Osteoblast (primary cell): ENCODE results near the gene ST8SIA1. TPM values are rescaled to one million over a fixed set of nuclear protein-coding genes. Genes with fewer than 3 reads are reported as not detected.
A peak's percentile ranks its signal among the peaks of the same experiment; 100 is the strongest.

Experiments used
- DNase-seq: peaks from one replicate; pipeline ENCODE4 v3.0.0; 2011; ENCODE audit warnings: low spot score, mixed read lengths; ENCODE audit not compliant: insufficient read length; ENCODE audit errors: missing footprints
- H2AFZ ChIP-seq: 2 replicates; pipeline ENCODE4 v1.6.0; 2011; ENCODE audit warnings: mild to moderate bottlenecking, low read length
- H3K27ac ChIP-seq: 2 replicates; pipeline ENCODE4 v1.5.1; 2011; ENCODE audit warnings: mild to moderate bottlenecking, low read depth, low read length, moderate library complexity
- H3K27me3 ChIP-seq: 2 replicates; pipeline ENCODE4 v1.6.0; 2012; ENCODE audit warnings: mild to moderate bottlenecking, control low read depth, inconsistent platforms, low read length, moderate library complexity; ENCODE audit not compliant: insufficient read depth
- H3K36me3 ChIP-seq: 2 replicates; pipeline ENCODE4 v1.5.1; 2011; ENCODE audit warnings: mild to moderate bottlenecking, low read length, control low read depth, moderate library complexity; ENCODE audit not compliant: insufficient read depth
- H3K4me1 ChIP-seq: 2 replicates; pipeline ENCODE4 v1.5.1; 2011; ENCODE audit warnings: mild to moderate bottlenecking, low read length, control low read depth, moderate library complexity; ENCODE audit not compliant: insufficient read depth
- H3K4me2 ChIP-seq: 2 replicates; pipeline ENCODE4 v1.6.0; 2011; ENCODE audit warnings: mild to moderate bottlenecking, low read length; ENCODE audit not compliant: insufficient read depth
- H3K4me3 ChIP-seq: fragments of 200-600 bp; sonication (generic); 3 replicates; pipeline ENCODE4 v1.5.1; 2012; ENCODE audit warnings: mild to moderate bottlenecking, low read length, inconsistent platforms; ENCODE audit not compliant: insufficient read depth
- H3K79me2 ChIP-seq: 2 replicates; pipeline ENCODE4 v1.6.0; 2012; ENCODE audit warnings: mild to moderate bottlenecking, low read length, control low read depth, inconsistent platforms; ENCODE audit not compliant: insufficient read depth
- H3K9me3 ChIP-seq: 2 replicates; pipeline ENCODE4 v1.5.1; 2011; ENCODE audit warnings: low read depth, low read length, control low read depth
- H4K20me1 ChIP-seq: 2 replicates; pipeline ENCODE4 v1.6.0; 2012; ENCODE audit warnings: mild to moderate bottlenecking, low read length, control low read depth; ENCODE audit not compliant: insufficient read depth
- total RNA-seq: library from RNA; depleted of rRNA; stranded (reverse); fragments of >200 nt; gene quantifications from 2 replicates; pipeline ENCODE4 v1.2.3, GENCODE V29; 2012
- TF ChIP-seq, protein P1 (sequence below): IDR thresholded peaks from 2 replicates; pipeline ENCODE4 v1.5.1; 2011; ENCODE audit warnings: mild to moderate bottlenecking, low read depth, low read length, moderate library complexity; ENCODE audit errors: extremely low read depth

The ST8SIA1 gene
- total RNA-seq, 1 donor = 6.2 TPM

DNA sequence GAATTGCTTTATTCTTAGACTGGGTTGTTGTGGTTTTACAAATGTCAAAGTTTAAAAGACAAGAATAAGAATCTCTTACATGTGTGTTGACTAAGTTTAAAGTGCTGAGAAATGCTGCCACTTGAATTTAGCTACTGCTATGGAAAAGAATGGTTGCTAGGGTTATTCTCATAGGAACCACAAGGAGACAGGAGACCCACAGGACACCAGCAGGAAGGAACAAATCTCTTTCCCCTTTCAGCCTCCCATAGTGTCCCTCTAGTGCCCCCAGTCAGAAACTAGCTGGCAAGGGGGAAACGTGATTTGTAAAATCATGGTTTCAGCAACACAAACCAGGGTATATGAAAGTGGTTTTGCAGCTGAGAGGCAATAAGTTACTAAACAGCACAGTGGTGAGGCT, 102.7 kb downstream of the ST8SIA1 start:
- Histone ChIP-seq H3K27ac (no peak overlapping the region), H2AFZ (no peak overlapping the region), H3K27me3 (no peaks in the 10 kb centered on the region), H3K9me3 (no peaks in the 10 kb centered on the region), H3K4me2 (no peak overlapping the region), H3K4me3 (no peak overlapping the region), H3K79me2 (no peaks in the 10 kb centered on the region), H3K36me3 (no peaks in the 10 kb centered on the region), H4K20me1 (no peaks in the 10 kb centered on the region), H3K4me1 (peaks cover 29% of the 10 kb centered on the region)
- peak; percentile 18 for DNase-seq
- TF ChIP-seq, protein P1, sequence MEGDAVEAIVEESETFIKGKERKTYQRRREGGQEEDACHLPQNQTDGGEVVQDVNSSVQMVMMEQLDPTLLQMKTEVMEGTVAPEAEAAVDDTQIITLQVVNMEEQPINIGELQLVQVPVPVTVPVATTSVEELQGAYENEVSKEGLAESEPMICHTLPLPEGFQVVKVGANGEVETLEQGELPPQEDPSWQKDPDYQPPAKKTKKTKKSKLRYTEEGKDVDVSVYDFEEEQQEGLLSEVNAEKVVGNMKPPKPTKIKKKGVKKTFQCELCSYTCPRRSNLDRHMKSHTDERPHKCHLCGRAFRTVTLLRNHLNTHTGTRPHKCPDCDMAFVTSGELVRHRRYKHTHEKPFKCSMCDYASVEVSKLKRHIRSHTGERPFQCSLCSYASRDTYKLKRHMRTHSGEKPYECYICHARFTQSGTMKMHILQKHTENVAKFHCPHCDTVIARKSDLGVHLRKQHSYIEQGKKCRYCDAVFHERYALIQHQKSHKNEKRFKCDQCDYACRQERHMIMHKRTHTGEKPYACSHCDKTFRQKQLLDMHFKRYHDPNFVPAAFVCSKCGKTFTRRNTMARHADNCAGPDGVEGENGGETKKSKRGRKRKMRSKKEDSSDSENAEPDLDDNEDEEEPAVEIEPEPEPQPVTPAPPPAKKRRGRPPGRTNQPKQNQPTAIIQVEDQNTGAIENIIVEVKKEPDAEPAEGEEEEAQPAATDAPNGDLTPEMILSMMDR = peak; percentile 35

DNA sequence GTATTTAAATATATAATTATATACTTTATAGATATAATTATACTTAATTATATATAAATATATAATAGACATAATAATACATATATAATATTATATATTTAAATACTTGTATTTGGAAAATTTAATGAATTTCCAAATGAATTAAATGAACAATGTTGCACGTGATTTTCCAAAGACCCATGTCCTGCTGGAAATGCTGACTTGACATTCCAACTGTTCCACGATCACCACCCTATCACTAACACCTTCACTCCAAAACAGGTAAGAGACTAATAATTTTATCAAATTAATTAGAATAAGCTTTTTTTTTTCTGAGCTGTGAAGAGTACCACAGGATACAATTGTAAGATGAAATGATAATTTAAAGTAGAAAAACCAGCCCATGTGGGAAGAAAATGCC, 103.4 kb downstream of the ST8SIA1 start:
- H2AFZ ChIP-seq = no peak overlapping the region
- TF ChIP-seq, protein P1 = no peak

DNA sequence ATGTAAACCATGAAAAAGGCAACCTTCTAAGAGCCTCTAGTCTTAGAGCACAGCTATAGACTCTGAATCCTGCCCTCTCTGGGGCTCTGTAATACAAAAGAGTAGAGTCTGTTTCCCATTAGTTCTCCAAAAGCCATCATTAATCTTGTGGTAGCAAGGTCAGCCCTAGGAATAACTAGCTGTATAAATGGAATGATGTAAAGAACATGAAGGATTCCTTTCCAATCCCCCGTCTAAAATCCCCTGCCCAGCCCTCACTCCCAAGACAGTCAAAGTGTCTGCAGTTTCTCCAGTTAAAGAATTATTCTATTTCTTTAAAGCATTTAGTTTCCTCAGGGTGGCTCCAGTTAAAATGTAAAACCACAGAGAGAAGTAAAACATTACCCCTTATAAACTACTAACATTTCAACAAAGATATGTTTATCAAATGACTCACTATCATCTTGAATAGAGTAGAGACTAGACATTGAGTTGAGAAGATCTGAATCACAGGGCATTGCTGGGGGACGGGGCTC, 104.2 kb downstream of the ST8SIA1 start:
- H3K4me2 ChIP-seq = peak overlapping the region; percentile 17
- H4K20me1 ChIP-seq = no peaks in the 10 kb centered on the region
- no peaks in the 10 kb centered on the region for H3K36me3 ChIP-seq
- H3K4me3 ChIP-seq = no peak overlapping the region
- H2AFZ ChIP-seq = peak overlapping the region; percentile 5
- no peaks in the 10 kb centered on the region for H3K79me2 ChIP-seq
- TF ChIP-seq, protein P1 = no peak
- peak; percentile 86 for DNase-seq
- H3K27ac ChIP-seq = peak overlapping the region; percentile 58
- H3K4me1 ChIP-seq = peaks cover 29% of the 10 kb centered on the region
- no peaks in the 10 kb centered on the region for H3K27me3 ChIP-seq
- H3K9me3 ChIP-seq = no peaks in the 10 kb centered on the region

More for the DNA sequence above, 103.4 kb downstream of the ST8SIA1 start:
- Histone ChIP-seq H3K79me2 (no peaks in the 10 kb centered on the region), H3K36me3 (no peaks in the 10 kb centered on the region), H3K4me2 (no peak overlapping the region), H3K27me3 (no peaks in the 10 kb centered on the region), H4K20me1 (no peaks in the 10 kb centered on the region), H3K9me3 (no peaks in the 10 kb centered on the region), H3K27ac (no peak overlapping the region), H3K4me1 (peaks cover 29% of the 10 kb centered on the region), H3K4me3 (no peak overlapping the region)
- no peak for DNase-seq

DNA sequence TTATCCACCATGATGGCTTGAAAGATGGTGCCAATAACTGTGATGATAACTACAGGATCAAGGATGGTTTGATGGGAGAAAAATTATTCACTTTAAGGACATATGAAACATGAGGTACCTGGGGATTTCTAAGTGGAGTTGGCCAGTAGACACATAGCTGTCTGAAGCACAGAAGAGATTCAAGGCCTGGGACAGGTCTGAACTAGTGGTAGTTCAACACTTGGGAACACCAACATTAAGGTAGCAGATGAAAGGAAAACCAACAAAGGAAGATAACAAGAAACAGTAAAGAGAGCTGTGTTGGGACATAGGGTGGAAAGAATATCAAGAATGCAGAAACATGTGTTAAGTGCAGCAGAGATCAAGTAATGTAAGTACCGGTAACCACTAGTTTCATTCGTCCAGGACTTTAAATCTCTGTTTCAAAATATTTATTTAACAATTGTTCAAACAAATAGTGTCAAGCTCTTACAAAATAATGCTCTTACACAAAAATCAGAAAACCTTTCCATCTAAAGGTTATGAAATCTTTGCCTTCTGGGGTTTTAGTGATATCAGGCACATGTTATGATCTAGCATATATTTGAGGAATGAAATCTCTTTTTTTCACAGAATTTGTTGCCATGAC, 104.7 kb downstream of the ST8SIA1 start:
- Histone ChIP-seq H3K27me3 (no peaks in the 10 kb centered on the region), H3K4me3 (no peak overlapping the region), H3K79me2 (no peaks in the 10 kb centered on the region), H4K20me1 (no peaks in the 10 kb centered on the region), H2AFZ (no peak overlapping the region), H3K27ac (peak overlapping the region; percentile 58), H3K9me3 (no peaks in the 10 kb centered on the region), H3K4me1 (peaks cover 29% of the 10 kb centered on the region), H3K4me2 (peak overlapping the region; percentile 17), H3K36me3 (no peaks in the 10 kb centered on the region)
- TF ChIP-seq, protein P1 = no peak
- DNase-seq = peak; percentile 14
